NOMO-1 treated with DMSO at 0.1 percent for 48 hours (cell line): ENCODE measurements around the gene MAPK1.
A peak's percentile ranks its signal among the peaks of the same experiment; 100 is the strongest.
"Not testable (repeated sequence)": the region's sequence is repeated elsewhere in the genome, so short reads cannot be mapped to it uniquely, and the experiment has no call there.

Experiments used
- DNase-seq: peaks from one replicate; lab custom pipeline; 2025; ENCODE audit not compliant: unreplicated experiment; lab: John Stamatoyannopoulos, UW

MAPK1 gene

DNA sequence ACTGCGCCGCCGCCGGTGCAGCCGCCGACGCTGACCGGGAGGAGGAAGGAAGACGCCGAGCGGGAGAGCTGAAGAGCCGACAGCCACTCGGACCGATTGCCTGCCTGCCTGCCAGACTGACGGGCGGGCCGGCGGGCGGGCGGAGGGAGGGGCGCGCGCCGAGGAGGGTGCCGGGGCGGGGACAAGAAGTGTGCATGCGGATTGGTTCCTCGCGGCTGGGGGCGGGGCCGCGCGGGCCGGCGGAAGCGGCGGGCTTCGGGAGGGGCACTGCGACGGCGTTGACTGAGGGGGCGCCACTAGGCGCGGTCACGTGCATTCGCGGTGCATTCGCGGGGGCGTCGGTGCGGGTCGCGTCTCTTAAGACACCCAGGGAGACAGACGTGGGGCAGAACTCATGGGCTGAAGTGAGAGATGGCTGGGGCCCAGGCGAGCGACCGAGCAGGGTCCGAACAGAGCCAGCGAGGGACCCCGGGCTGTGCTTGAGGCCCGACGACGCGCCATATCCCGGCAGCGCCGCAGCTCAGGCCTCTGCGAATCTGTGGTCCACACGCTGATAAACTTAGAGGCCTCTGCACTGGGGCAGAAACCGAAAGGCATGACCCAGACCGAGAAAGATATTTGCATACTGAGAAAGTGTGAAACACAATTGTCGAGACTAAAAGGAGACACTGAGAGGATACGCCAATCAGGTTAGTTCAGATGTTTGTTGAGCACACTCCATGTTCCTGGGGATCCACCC lies at the start of gene MAPK1:
Gene MAPK1 (minus strand): TSS at position 118 of the 739 bp plus-strand sequence. CDS start 205 bp downstream, outside the sequence.
- peak; percentile 84 for DNase-seq

DNA sequence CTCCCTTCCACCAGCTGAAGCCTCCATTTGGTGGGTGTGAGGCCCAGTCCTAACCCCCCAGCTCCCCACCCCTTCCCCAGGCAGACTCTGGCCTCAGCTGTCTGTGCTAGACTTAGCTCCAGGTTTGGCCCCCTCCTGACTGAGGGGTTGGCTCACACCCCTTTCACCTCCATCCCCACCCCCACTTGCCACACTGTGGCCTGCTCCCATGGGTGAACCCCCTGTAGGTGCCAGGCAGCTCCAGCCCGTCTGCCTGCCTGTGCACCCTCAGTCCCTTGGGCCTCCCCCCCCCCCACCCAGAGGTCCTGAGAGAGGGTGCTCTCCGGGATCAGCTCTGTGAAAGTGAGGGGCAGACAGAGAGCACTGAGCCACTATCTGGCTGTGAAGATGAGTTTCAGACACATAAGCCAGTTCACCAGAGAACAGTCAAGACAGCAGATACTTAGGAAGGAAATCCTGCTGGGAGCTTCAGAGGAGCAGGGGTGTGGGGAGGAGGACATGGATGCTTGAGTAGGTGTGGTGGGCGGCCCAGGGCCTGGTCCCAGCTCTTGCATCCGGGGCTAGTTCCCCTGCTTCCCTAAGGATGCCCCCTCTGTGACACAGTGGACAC lies 49.0 kb upstream of the MAPK1 start:
- DNase-seq = no peak

DNA sequence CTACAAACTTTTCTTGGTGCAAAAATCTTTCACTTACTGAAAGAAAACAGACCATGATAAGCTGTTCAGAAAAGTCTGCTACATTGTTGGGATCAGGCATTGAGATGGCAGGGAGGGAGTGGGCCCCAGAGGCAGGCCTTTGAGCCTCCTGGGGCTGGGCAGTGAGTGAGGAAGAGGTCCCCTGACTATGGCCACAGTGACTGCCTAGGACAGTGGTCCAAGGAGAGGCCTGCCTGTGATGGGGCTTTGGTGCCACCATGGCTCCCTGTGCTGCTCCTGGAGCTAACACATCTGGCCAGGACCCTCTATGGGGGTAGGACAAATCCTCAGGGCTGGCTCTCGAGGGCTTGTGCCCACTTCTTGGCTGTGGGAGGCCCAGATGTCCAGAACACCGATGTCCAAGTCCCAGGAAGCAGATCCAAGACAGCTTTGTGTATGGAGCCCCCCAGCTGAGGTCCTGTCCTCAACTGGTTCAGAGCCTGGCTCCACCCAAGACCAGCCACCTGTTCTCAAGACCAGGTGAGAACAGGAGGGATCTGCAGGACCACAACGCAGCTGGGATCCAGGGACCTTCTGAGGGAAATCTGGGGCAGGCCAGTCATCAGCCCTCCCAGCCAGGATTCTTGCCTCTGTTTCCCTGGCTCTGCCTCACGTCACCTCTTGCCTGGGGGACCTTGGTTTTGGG lies 48.3 kb upstream of the MAPK1 start:
- no peak for DNase-seq

DNA sequence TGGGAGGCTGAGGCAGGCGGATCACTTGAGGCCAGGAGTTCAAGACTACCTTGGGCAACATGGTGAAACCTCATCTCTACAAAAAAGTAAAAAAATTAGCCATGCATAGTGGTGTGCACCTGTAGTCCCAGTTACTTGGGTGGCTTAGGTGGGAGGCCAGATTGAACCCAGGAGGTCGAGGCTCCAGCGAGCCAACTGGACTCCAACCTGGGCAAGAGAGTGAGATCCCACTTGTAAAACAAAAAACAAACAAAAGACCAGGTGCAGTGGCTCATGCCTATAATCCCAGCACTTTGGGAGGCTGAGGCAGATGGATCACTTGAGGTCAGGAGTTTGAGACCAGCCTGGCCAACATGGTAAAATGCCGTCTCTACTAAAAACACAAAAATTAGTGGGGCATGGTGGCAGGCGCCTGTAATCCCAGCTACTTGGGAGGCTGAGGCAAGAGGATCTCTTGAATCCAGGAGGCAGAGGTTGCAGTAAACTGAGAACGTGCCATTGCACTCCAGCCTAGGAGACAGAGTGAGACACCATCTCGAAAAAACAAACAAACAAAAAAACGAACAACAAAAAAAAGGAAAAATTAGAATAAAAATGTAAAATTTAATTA lies 46.7 kb upstream of the MAPK1 start:
- DNase-seq = not testable (repeated sequence)

DNA sequence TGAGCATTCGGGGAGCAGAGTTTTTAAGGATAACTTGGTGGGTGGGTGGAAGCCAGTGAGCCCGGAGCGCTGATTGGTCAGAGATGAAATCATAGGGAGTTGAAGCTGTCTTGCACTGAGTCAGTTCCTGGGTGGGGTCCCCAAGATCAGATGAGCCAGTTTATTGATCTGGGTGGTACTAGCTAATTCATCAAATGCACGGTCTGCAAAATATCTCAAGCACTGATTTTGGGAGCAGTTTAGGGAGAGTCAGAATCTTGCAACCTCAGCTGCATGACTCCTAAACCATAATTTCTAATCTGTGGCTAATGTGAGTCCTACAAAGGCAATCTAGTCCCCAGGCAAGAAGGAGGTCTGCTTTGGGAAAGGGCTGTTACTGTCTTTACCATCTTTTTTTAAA lies 42.9 kb upstream of the MAPK1 start:
- not testable (repeated sequence) for DNase-seq

DNA sequence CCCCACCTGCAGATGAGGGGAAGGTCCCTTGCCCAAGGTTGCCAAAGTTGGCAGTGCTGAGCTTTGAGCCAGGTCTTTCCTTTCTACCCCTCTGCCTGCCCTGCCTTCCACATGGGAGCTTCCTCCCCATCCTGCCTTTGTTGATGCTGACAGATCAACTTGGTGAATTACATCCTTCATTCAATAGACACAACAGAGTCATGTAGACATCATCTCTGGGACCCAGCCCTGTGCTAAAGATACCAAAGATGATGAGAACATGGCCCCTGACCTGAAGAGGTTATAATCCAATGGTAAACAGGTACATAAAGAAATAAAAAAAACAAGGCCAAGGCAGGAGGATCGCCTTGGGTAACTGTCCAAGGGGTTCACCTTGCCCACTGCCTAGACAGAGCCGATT lies 42.4 kb upstream of the MAPK1 start:
- DNase-seq = no peak

DNA sequence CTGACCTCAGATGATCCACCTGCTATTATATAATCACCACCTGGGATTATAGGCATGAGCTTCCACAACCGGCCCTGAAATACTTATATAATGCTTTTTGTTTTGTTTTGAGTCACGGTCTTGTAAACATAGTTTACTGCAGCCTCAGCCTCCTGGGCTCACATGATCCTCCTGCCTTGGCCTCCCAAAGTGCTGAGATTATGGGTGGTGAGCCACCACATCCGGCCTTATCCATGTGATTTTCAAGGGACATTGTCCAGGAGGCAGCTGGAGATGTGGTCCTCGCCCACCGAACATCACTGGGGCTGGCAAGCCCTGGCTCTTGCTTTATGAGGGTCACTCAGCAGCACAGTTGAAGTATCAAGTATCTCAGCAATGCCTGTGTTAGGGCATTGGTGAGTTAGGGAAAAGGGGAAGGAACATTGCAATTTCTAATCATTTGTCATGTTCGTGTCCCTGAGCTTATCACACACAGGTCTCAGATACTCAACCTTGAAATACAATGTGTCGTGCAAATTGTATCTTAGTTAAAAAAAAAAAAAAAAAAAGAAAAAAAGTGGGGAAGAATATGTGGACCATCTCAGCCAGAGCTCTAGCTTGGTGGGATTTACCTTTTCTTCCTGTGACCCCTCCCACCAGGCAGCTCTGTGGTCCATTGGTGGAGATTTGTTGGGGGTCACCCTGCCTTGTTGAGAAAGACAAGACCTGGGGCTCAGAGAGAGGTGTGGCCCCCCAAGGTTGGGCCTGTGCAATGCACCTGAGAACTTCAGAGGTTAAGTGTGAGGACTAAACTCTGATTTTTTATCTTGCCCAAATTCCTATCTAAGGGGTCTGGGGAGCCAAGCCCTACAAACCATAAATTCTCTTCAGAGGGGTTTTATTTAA lies 40.4 kb upstream of the MAPK1 start:
- DNase-seq = no peak

DNA sequence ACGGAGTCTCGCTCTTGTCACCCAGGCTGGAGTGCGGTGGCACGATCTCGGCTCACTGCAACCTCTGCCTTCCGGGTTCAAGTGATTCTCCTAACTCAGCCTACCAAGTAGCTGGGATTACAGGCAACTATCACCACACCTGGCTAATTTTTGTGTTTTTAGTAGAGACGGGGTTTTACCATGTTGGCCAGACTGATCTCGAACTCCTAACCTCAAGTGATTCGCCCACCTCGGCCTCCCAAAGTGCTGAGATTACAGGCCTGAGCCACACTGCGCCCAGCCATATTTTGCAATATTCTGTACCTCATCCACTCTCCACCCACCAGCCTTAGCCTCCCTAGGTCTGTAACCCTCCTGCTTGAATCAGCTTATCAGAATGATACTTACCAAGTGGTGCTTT lies 37.8 kb upstream of the MAPK1 start:
- not testable (repeated sequence) for DNase-seq

DNA sequence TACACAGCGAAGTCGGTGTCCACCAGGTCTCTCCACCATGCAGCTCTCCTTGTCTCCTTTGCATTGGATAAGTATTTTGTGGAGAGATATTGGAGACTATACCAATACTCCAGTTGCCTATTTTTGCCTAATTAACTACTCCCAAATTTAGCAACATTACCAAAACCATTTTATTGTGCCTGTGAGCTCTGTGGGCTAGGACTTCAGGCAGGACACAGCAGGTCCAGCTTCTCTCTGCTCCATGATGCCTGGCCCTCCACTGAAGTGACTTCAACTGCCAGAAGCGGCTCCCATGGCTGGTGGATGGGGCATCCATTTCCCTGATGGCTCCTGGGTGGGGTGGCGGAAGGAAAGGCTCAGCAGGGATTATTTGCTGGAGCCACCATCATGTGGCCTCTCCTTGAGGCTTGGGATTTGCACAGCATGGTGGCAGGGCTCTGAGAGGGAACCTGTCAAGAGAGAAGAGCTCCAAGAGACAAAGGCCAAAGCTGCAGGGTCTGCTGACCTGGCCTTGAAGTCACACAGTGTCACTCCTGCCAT lies 36.9 kb upstream of the MAPK1 start:
- no peak for DNase-seq

DNA sequence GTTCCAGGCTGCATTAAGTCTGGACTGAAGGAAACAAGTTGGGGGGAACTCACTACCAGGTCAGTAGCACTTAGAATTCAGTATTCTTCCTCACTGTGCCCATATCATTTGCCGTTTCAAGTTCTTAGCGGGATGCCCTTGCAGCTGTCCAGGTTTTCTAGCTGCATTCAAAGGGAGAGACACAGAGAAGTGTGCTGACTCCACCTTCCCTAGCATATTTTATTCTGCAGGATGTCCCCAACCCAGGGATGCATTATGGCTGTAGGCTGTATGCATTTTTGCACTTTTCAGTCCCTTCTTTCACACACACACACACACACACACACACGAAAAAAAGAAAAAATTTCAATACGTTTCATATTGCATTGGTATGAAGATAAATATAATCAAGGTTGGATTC lies 35.8 kb upstream of the MAPK1 start:
- DNase-seq = no peak

DNA sequence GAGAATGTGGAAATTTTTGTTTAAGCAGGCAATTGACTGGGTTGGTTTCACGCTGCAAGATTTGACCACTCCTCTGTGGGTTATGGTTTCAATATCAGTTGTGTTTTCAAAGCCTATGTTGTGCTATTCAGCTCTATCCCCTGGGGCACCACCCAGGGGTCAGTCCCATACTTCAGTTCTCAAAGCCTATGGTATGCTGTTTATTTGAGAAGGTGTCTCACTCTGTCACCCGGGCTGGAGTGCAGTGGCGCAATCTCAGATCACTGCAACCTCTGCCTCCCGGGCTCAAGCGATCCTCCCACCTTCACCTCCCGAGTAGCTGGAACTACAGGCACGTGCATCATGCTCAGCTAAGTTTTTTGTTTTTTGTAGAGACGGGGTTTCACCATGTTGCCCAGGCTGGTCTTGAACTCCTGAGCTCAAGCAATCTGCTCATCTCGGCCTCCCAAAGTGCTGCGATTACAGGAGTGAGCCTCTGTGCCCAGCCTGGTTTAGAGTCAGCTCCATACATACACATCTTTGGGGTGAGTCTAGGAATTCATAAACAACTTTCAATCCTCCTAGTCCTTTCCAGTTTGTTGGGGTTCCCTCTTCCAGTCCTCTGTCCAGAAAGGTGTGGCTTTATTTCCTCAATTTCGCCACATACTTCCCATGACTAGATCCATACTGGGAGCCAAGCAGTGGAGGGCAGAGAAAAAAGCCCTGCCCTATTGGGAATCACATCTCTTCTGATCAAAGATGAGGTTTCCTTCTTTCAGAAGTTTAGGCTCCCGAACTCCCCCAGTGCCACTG lies 35.0 kb upstream of the MAPK1 start:
- no peak for DNase-seq

DNA sequence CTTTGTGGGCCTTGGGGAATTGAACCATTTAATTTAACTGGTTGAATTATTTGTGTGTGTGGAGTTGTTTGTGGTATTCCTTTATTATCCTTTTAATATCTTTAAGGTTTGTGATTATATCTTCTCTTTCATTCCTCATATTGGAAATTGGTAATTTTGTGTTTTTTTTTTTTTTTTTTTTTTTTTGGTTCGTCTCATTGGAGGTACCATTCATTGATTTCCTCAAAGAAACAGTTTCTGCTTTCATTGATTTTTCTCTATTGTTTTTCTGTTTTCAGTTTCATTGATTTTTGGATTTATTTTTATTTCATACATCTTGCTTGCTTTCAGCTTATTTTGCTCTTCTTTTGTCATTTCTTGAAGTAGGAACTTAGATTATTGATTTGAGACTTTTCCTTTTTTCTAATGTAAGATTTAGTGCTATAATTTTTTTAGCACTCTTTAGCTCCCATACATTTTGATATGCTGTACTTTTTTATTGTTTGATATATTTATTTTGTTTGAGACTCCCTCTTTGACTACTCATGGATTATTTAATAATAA lies 31.0 kb upstream of the MAPK1 start:
- no peak for DNase-seq

DNA sequence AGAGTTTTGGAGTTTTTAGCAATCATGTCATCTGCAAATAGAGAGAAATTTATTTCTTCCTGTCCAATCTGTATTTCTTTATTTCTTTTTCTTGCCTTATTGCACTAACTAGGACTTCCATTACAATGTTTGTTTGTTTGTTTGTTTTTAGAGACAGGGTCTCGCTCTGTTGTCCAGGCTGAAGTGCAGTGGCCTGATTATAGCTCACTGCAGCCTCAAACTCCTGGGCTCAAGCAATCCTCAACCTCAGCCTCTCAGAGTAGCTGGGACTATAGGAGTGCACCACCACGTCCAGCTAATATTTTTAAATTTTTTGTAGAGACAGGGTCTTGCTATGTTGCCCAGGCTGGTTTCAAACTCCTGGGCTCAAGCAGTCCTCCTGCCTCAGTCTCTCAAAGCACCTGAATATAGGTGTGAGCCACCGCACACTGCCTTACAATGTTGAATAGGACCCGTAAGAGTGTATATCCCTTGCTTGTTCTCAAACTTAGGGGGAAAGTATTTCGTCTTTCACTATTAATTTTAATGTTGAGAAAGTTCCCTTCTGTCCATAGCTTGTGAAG lies 29.6 kb upstream of the MAPK1 start:
- no peak for DNase-seq

DNA sequence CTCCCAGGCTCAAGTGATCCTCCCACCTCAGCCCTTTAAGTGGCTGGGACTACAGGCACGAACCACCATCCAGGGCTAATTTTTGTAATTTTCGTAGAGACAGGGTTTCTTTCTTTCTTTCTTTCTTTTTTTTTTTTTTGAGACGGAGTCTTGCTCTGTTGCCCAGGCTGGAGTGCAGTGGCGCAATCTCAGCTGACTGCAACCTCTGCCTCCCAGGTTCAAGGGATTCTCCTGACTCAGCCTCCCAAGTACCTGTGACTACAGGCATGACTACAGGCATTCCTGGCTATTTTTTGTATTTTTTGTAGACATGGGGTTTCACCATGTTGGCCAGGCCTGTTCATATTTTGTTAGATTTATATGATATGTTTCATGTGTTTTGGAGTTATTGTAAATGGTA lies 28.8 kb upstream of the MAPK1 start:
- not testable (repeated sequence) for DNase-seq

DNA sequence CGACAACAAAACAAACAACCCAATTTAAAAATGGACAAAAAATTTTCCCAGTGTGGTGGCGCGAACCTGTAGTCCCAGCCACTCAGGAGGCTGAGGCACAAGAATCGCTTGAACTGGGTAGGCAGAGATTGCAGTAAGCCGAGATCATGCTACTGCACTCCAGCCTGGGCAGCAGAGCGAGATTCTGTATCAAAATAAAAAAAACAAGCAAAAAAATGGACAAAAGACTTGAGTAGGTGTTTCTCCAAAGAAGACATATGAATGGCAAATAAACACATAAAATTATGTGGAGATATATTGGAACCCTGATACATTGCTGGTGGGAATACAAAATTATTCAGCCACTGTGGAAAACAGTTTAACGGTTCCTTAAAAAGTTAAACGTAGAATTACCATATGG lies 27.4 kb upstream of the MAPK1 start:
- DNase-seq = no peak

DNA sequence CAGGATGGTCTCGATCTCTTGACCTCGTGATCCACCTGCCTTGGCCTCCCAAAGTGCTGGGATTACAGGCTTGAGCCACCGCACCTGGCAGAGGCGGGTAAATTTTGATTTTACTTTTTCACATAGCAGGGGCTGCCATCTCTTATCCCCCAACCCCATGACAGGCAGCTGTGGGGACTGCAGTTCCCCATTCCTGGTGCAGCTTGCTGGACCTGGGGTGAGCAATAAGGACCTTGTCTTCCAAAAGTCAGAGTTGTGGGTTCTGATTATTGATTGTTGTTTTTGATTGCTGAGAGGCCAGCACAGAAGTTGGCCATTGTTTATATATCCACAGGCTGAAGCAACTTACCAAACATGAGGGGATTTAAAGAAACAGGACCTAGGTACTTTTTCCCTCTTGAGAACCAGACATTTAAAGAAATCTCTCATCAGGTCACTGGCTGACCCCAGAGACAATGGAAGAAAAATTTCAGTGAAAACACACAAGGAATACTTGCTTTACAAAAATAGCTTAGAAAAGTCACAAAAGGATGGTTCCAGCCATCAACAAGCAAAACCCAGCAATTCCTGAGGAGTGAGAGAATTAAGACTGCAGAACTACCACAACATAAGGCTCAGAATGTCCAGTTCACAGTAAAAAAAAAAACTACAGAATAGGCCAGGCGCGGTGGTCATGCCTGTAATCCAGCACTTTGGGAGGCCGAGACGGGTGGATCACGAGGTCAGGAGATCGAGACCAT lies 22.0 kb upstream of the MAPK1 start:
- no peak for DNase-seq

DNA sequence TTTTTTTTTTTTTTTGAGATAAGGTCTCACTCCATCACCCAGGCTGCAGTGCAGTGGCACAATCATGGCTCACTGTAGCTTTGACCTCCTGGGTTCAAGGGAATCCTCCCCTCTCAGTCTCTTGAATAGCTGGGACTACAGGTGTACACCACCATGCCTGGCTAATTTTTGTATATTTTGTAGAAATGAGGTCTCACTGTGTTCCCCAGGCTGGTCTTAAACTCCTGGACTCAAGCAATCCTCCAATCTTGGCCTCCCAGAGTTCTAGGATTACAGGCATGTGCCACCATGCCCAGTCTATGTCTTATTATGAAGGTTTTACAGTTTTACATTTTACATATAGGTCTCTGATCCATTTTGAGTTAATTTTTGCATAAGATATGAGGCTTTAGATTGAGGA lies 20.4 kb upstream of the MAPK1 start:
- DNase-seq = no peak

DNA sequence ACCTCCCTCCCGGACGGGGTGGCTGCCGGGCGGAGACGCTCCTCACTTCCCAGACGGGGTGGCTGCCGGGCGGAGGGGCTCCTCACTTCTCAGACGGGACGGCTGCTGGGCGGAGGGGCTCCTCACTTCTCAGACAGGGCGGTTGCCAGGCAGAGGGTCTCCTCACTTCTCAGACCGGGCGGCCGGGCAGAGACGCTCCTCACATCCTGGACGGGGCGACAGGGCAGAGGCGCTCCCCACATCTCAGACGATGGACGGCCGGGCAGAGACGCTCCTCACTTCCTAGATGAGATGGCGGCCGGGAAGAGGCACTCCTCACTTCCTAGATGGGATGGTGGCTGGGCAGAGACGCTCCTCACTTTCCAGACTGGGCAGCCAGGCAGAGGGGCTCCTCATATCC lies 16.5 kb upstream of the MAPK1 start:
- DNase-seq = not testable (repeated sequence)
